ENCODE results near the gene PPP3CA. TPM values are rescaled to one million over a fixed set of nuclear protein-coding genes. Genes with fewer than 3 reads are reported as not detected.

Gene PPP3CA
- total and polyA plus RNA-seq, 4 donors: 13.5 to 72.0 (median 30.7) TPM

DNA sequence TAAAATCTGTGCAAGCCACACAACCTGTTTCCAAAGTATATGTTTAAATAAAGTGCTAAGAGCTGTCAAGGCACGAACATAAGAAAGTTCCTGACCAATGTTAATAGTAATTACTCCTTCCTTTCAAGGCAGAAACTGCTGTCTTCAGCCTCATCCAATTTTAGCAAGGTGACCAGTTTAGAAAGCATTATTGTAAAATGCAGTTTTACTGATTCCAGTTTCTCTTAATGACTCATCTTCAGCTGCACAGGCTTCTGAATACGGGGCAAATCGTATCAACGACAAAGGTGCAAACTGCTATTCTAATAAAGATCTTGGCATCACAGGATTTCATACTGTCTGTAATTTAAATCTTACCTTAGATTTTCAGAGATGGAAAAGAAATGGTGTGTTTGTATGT, 87.5 kb downstream of the PPP3CA start:
- DNase-seq (no peak), ATAC-seq (ENCODE audit: insufficient read depth, low FRiP score) (no peak)
- Histone ChIP-seq H3K9ac (ENCODE audit: insufficient read depth in 1 of 2, low read length in 2 of 2) (no peak overlapping the region), H3K9me3 (ENCODE audit: control insufficient read depth in 4 of 4, insufficient read depth in 3 of 4, low read length in 3 of 4) (no peaks in the 10 kb centered on the region), H3K27ac (ENCODE audit: low read depth in 1 of 2, low read length in 1 of 2) (no peak overlapping the region), H3K27me3 (ENCODE audit: control insufficient read depth in 3 of 3, insufficient read depth in 3 of 3, low read length in 2 of 3) (no peaks in the 10 kb centered on the region), H3K36me3 (ENCODE audit: control insufficient read depth in 4 of 4, insufficient read depth in 4 of 4, low read length in 4 of 4) (no peaks in the 10 kb centered on the region), H3K4me3 (no peak overlapping the region), H3K4me1 (ENCODE audit: control insufficient read depth in 5 of 5, insufficient read depth in 5 of 5, low read length in 5 of 5) (peaks cover 0 to 14% (median 4%) of the 10 kb centered on the region in 5 donors)
- TF ChIP-seq, protein P1, sequence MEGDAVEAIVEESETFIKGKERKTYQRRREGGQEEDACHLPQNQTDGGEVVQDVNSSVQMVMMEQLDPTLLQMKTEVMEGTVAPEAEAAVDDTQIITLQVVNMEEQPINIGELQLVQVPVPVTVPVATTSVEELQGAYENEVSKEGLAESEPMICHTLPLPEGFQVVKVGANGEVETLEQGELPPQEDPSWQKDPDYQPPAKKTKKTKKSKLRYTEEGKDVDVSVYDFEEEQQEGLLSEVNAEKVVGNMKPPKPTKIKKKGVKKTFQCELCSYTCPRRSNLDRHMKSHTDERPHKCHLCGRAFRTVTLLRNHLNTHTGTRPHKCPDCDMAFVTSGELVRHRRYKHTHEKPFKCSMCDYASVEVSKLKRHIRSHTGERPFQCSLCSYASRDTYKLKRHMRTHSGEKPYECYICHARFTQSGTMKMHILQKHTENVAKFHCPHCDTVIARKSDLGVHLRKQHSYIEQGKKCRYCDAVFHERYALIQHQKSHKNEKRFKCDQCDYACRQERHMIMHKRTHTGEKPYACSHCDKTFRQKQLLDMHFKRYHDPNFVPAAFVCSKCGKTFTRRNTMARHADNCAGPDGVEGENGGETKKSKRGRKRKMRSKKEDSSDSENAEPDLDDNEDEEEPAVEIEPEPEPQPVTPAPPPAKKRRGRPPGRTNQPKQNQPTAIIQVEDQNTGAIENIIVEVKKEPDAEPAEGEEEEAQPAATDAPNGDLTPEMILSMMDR (IDR thresholded peaks at IDR 0.05; ENCODE audit: control extremely low read depth, extremely low read depth): no peak
- WGBS, 2 donors: 53 to 78% methylated on average over 4 of the region's 4 CpGs

DNA sequence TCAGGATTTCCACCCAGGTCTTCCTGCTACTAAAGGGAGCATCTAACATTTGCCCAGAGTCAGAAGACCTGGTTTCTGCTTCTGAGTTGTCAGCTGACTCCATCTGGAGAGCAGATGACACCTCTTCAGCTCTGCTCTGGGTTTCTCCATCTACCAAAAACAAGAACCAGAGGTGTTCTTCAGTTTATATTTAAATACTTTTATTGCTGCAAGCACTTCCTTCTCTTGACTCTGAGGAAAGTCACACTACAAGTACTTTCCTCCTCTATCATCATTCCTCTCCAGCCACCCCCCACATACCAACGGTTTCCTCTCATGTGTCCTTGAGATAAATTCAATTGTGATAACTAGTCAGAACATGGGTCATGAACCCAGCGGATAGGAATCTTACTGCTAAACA, 88.4 kb downstream of the PPP3CA start:
- Histone ChIP-seq H3K9me3 (ENCODE audit: control insufficient read depth in 4 of 4, insufficient read depth in 3 of 4, low read length in 3 of 4) (no peaks in the 10 kb centered on the region), H3K4me1 (ENCODE audit: control insufficient read depth in 5 of 5, insufficient read depth in 5 of 5, low read length in 5 of 5) (peaks cover 0 to 14% (median 4%) of the 10 kb centered on the region in 5 donors), H3K4me3 (no peak overlapping the region), H3K36me3 (ENCODE audit: control insufficient read depth in 4 of 4, insufficient read depth in 4 of 4, low read length in 4 of 4) (no peaks in the 10 kb centered on the region), H3K9ac (ENCODE audit: insufficient read depth in 1 of 2, low read length in 2 of 2) (no peak overlapping the region), H3K27ac (ENCODE audit: low read depth in 1 of 2, low read length in 1 of 2) (no peak overlapping the region), H3K27me3 (ENCODE audit: control insufficient read depth in 3 of 3, insufficient read depth in 3 of 3, low read length in 2 of 3) (no peaks in the 10 kb centered on the region)
- WGBS, 2 donors: 27 to 34% methylated on average over 2 of the region's 2 CpGs
- DNase-seq (no peak), ATAC-seq (ENCODE audit: insufficient read depth, low FRiP score) (no peak)
- TF ChIP-seq, protein P1 (IDR thresholded peaks at IDR 0.05; ENCODE audit: control extremely low read depth, extremely low read depth): no peak

DNA sequence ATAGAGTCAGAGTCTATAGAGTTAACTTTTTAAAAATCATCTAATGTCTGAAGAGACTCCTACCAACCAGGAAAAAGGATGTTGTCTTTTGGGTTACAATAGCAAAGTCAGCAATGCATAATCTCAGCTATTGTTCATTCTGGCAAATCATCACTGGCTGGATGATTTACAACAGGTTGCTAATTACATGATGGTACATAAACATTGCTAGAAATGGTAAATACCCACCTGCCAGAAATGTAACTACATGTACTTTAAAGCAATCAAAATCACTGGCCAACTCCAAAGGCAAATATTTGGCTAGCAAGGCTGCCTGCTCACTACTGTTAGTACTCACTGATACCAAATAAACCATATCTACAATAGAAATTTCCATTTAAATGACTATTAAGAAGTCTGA, 91.1 kb downstream of the PPP3CA start:
- no peak for ATAC-seq (ENCODE audit: insufficient read depth, low FRiP score)
- peak in 2 of 3 donors; percentile 24 to 25 for DNase-seq
- Histone ChIP-seq H3K4me3 (no peak overlapping the region), H3K4me1 (ENCODE audit: control insufficient read depth in 5 of 5, insufficient read depth in 5 of 5, low read length in 5 of 5) (peaks cover 0 to 12% (median 9%) of the 10 kb centered on the region in 5 donors), H3K27me3 (ENCODE audit: control insufficient read depth in 3 of 3, insufficient read depth in 3 of 3, low read length in 2 of 3) (no peaks in the 10 kb centered on the region), H3K36me3 (ENCODE audit: control insufficient read depth in 4 of 4, insufficient read depth in 4 of 4, low read length in 4 of 4) (no peaks in the 10 kb centered on the region), H3K9ac (ENCODE audit: insufficient read depth in 1 of 2, low read length in 2 of 2) (no peak overlapping the region), H3K9me3 (ENCODE audit: control insufficient read depth in 4 of 4, insufficient read depth in 3 of 4, low read length in 3 of 4) (no peaks in the 10 kb centered on the region), H3K27ac (ENCODE audit: low read depth in 1 of 2, low read length in 1 of 2) (no peak overlapping the region)
- TF ChIP-seq, protein P1 (IDR thresholded peaks at IDR 0.05; ENCODE audit: control extremely low read depth, extremely low read depth): no peak

DNA sequence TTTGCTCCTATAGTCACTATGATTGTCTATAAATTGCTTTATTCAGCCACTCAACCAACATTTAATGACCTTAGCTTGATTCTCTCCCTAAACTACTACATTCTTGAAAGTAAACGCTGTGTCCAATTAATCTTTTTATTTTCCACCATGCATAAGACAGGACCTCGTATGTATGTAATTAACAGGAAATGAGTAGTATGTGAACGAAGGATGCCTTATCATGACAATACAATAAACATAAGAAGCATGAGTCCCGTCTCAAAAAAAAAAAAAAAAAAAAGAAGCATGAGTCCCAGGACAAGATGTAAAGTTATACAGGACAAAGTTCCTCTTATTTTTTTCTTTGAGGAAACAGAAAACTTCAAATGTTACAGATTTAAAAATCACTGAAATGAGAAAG, 92.5 kb downstream of the PPP3CA start:
- DNase-seq (peak in 1 of 3 donors; percentile 6), ATAC-seq (ENCODE audit: insufficient read depth, low FRiP score) (no peak)
- no peak overlapping the region for H3K9ac ChIP-seq (ENCODE audit: insufficient read depth in 1 of 2, low read length in 2 of 2)
- no peak overlapping the region for H3K4me3 ChIP-seq
- no peak overlapping the region for H3K27ac ChIP-seq (ENCODE audit: low read depth in 1 of 2, low read length in 1 of 2)
- 40 to 51% methylated on average over 4 of the region's 4 CpGs for WGBS, 2 donors
- no peaks in the 10 kb centered on the region for H3K36me3 ChIP-seq (ENCODE audit: control insufficient read depth in 4 of 4, insufficient read depth in 4 of 4, low read length in 4 of 4)
- peaks cover 0 to 11% (median 6%) of the 10 kb centered on the region in 5 donors for H3K4me1 ChIP-seq (ENCODE audit: control insufficient read depth in 5 of 5, insufficient read depth in 5 of 5, low read length in 5 of 5)
- H3K27me3 ChIP-seq (ENCODE audit: control insufficient read depth in 3 of 3, insufficient read depth in 3 of 3, low read length in 2 of 3): no peaks in the 10 kb centered on the region
- H3K9me3 ChIP-seq (ENCODE audit: control insufficient read depth in 4 of 4, insufficient read depth in 3 of 4, low read length in 3 of 4): no peaks in the 10 kb centered on the region
- TF ChIP-seq, protein P1 (IDR thresholded peaks at IDR 0.05; ENCODE audit: control extremely low read depth, extremely low read depth): no peak
